GM18508 (cell line): ENCODE results near the gene EDARADD.

Experiments
- ATAC-seq: cut with Tn5 transposase; IDR thresholded peaks from one replicate; pipeline ENCODE4 v1.9.1; 2021; ENCODE audit warnings: moderate number of reproducible peaks; ENCODE audit not compliant: insufficient read depth, unreplicated experiment

The EDARADD gene

GRCh38 chr1:236391008-236391407, 3.1 kb upstream of the EDARADD start:
- no peak for ATAC-seq

DNA sequence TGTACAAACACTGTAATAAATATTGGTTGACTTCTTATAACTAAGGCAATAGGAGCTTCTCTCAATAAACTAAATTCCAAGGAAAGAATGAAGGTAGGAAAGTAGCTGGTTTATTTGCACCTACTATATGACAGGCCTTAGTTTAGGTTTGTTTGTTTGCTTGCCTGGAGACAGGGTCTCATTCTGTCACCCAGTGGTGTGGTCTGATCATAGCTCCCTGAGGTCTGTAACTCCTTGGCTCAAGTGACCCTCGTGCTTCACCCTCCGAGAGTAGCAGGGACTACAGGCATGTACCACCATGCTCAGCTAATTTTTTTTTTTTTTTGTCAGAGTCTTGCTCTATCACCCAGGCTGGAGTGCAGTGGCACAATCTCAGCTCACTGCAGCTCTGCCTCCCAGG, 1.9 kb upstream of the EDARADD start:
- no peak for ATAC-seq

- ATAC-seq: no peak
Measured at GRCh38 chr1:236394879-236395229, 768 bp downstream of the EDARADD start.

DNA sequence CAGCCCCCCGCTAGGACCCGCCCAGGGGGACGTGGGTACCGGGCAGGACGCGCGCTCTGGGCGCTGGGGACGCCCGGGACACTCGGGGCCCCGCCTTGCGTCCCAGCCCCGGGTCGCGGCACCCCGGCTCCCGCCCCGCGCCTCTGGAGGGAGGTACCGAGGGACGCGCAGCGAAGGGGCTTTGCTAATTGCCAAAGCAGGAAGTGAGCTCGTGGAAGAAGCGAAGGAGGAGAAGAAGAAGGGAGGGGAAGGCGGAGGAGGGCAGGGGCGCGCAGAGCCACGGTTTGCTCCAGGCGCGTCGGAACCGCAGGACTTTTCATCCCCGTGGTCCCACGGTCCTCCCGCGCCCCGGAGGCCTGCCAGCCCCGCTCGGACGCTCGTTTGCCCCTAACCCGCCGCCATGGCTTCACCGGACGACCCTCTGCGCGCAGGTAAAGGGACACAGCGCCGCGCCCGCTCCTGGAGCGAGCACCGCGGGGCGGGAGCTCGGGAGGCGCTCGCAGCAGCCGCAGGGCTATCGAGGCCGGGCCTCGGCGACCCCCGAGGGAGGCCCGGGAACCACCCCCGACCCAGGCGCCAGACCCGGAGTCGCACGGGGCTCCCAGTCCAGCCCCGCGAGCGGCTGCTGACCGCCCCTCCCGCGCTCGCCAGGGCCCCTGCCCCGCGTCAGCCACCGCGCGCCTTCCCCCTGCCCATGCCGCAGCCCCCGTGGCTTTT, 1.3 kb downstream of the EDARADD start:
- no peak for ATAC-seq

DNA sequence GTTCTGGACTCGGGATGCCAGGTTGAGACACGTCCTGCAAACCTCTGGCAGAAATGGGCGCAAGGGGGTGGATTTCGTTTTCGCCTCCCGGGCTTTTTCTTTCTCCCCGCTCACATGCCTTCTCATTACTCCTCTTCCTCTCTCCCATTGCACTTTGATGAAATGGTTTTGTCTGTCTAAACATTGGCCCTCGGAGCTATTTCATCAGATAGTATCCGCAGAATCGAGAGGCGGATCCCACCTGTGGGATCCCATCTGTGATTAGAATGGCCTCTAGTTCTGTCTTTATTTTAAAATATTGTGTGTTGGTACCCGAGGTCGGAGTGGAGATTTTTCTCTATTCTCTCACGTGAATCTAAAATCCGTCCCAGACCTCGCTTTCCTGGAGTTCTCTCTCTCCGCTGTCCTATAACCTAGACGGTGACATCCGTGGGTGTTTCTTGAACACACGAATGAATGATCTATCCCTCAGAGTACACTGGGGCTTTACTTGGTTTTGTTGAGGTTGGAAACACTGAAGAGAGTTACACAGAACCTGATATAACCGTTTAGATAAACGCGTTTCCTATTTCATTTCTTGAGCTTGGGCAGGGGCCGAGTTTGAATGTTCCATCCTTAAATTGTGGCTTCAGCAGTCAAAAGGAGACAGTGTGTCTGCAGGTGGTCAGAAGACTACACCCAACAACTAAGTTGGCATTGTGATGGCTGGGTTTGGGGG, 2.0 kb downstream of the EDARADD start:
- no peak for ATAC-seq

GRCh38 chr1:236396665-236397043, 2.6 kb downstream of the EDARADD start:
- ATAC-seq: no peak

DNA sequence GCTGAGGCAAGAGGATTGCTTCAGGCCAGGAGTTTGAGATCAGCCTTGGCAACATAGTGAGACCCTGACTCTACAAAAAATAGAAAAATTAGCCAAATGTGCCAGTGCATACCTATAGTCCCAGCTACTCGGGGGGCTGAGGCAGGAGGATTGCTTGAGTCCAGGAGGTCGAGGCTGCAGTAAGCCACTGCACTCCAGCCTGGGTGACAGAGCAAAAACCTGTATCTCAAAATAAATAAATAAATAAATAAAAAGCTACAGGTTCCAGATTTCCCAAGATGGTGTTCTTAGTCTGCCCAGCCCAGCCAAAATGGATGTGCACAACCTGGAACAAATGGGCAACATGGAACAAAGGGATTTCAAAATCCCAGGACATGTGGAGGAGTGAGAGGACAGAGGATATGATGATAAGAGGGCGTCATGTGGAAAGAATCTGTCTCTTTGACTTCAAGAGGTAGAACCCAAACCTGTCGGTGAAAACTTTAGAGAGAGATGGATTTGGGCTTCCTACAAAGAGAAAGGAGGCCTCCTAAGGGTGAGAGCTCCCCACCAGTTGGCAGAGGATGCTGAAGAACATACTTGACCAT, 3.2 kb downstream of the EDARADD start:
- ATAC-seq: no peak

GRCh38 chr1:236398538-236398937, 4.5 kb downstream of the EDARADD start:
- no peak for ATAC-seq

DNA sequence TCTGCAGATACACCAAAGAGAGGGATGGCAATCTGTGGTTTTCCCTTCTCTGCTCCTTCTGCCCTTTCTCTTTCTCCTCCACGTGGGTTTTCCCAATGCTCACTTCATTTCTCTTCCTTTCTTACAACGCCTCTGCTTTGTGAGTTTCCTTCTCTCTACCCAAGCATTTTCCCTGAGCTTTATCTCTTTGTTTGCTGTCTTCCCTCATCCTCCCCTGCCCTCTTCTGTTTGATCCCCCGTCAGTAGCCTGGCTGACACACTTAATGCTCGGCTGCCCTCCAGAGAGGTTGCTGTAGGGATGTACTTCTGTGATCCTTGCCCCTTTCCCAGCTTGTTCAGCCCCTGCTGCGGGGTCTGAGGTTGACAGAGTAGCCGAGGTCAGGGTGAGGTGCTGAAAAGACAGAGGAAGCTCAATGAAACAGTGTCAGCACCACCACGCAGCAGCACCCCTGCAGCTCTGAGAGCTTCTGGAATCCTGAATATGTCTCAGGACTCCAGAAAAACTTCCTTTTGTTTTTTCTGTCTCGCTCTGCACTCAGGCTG, 6.0 kb downstream of the EDARADD start:
- no peak for ATAC-seq

GRCh38 chr1:236401698-236402097, 7.6 kb downstream of the EDARADD start:
- ATAC-seq: no peak

DNA sequence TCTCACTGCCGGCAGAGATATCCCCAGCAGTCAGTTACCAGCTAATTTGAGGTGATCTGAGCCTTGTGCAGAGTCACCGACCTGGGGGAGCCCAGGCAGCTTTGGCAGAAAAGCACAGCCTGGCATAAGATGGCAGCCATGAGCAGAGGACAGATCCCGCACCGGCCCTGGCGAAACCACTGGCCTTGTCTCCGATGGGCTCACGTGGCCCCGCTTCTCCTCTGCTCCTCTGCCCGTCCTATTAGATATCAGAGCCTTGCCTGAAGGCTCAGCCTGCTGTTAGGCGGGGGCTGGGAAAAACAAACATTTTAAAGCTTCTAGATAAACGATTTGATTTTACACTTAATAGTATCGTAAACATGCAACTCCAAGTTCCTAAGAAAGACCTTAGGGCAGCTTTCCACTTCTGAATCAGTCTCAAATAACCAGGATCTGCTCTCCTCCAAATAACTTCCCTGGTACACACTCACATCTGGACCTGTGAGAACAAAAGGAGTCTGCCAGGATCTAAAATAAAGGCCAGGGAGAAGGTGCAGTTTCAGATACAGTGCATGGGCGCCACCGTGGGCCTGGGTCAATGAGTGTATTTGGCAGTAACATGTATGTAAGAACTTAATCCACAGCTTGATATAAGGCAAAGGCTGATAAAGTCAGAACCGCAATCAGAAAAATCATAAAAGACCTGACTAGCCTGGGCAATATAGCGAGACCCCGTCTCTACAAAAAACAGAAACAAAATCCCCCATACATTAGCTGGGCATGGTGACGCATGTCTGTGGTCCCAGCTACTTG, 10.0 kb downstream of the EDARADD start:
- ATAC-seq: no peak

DNA sequence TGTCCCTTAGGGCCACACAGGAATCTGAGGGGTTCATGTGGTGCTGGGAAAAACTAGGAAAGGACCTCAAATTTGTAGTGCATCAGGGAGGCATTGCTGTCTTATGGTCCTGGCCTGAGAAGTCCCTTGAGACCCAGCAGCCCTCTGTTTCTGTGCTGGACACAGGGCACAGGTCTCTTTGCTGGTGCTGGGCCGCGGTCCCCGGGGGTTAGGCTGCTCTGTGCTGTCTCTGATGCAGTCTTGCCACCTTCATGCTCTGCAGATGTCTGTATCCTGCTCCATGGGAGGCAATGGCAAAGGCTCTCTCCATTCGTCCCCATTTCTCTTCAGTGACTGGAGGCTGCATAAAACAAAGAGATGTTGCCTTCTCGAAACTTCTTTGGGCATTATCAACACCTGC, 13.0 kb downstream of the EDARADD start:
- ATAC-seq: no peak

DNA sequence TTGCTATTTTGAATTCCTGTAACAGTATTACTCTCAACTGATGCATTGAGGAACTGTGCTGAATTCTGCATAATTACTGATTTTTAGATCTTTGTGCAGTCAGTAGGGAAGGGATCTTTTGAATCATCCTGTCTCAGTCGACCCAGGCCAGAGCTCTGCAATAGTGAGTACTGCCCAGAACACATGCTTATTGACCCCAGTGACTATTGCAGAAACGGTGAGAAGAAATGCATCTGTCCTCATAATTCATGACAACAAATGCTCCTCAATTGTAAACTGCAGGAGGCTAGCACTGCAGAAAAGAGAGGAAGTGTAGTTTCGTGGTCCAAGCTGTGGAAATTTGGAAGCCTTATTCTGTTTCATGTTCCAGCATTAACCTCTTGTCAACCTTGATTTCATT, 19.6 kb downstream of the EDARADD start:
- no peak for ATAC-seq

- no peak for ATAC-seq
Measured at GRCh38 chr1:236416165-236416564, 22.1 kb downstream of the EDARADD start.

DNA sequence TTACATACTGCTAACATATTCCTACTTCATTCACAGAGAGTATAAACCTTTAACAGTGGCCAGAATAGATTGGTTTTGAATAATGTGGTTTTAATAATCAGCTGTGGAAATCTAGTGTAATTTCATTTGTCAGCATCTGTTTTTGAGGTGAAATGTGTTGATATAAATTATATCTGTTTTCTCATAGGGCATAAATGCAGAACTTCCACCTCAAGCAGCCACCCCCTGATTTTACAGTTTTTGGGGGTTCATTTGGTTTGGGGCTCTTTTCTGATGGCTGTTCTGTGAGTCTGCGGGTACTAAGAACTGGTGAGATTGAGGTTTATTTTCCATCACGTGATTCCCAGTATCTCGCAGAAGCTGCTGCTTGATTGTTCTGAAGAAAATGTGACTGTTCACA, 23.2 kb downstream of the EDARADD start:
- ATAC-seq: no peak

- ATAC-seq: no peak
Measured at GRCh38 chr1:236419502-236419901, 25.4 kb downstream of the EDARADD start.

GRCh38 chr1:236421022-236421421, 26.9 kb downstream of the EDARADD start:
- ATAC-seq: no peak

DNA sequence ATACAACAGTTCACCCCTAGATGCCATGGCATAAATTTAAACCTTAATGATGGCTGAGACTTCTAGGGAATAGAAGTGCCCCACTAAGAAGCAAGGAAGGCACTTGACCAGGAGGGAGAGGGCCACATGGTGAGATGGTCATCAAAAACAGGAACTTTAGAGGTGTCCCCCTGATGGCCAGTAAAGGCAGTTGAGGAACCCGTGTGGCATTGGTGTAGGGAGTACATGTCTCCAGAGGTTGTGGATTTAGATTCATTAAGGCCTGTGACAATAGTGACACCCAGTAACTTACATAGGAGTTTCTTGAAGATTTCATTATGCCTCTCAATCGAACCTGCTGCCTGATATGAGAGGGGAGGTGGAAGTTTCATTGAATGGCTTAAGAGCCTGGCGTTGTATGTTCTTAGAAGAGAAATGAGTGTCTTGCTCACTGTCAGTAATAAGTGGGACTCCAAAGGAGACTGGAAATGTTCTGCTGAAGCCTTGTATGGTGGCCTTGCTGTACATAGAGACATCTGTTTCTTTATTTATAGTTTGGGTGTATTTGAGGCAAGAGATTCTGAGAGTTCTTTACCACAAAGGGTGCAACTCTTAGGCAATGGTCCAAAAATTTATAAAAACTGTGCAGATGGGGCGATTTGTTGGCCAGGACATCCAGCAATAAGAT, 27.9 kb downstream of the EDARADD start:
- ATAC-seq: no peak

DNA sequence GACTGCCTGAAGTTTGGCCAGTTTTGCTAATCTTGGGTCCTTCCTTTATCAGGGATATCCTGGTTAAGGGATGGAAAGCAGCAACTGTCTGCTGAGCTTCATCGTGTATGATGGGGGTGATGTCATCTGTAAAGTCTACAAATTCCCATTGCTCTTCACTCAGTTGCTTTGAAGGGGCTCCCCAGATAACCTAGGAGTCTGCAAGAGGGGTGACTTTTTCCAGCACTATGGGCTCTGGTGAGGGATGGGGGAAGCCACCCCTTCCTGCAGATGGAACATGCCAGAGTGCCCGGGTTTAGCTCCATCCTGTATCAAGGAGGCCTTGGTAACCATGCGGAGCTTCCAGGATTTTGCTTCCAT, 28.4 kb downstream of the EDARADD start:
- no peak for ATAC-seq

DNA sequence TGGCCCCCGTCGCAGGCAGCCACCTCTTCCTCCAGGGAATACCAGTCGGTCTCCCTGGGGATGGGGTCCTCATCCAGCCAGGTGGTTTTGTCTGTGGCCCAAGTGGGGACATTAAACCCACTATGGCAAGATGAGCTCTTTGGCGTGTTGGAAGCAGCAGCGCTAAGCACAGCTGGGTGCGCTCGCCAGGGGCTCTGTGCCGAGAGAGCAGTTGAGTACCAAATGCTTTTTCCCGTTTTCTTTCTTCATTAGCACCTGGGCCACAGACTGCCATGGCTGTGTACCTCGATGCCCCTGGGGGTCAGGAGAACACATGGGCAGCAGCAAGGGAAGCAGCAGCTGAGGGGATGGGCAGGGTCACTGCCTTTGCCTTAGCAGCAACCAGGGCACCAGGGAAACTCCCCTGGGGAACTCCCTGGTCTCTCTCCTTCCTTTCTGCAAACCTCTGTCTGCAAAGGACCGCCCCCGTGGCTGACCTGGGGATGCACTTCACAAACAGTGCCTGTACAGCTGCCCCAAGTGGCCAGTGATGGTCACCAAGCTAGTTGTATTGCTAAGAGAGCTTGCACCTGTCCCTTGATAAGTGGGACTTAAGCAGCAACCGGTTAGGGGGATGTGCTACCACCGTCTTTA, 31.1 kb downstream of the EDARADD start:
- peak; percentile 78 for ATAC-seq
